Activated T-cell treated with anti-CD3 and anti-CD28 coated beads, Interleukin-2, amount 50 U/mL, for 1 hour (primary cell): Measurements from ENCODE around the gene SEL1L2.
A peak's percentile ranks its signal among the peaks of the same experiment; 100 is the strongest.
"Not testable (repeated sequence)": the region's sequence is repeated elsewhere in the genome, so short reads cannot be mapped to it uniquely, and the experiment has no call there.

Experiments used
- DNase-seq: peaks from one replicate; pipeline ENCODE4 v3.0.0-alpha.2; 2020

SEL1L2 gene

GRCh38 chr20:13990465-13990864 is at the start of gene SEL1L2:
Gene SEL1L2 (minus strand): TSS chr20:13990614. CDS start chr20:13990534, 80 bp downstream.
- DNase-seq, result no peak

- DNase-seq, result no peak
These were observed 46.2 kb upstream of the SEL1L2 start for GRCh38 chr20:14036567-14036966.

- no peak for DNase-seq
These were observed 42.9 kb upstream of the SEL1L2 start for GRCh38 chr20:14033310-14033709.

- no peak for DNase-seq
These were observed 40.6 kb upstream of the SEL1L2 start for GRCh38 chr20:14030991-14031390.

- DNase-seq, result no peak
These were observed 22.3 kb upstream of the SEL1L2 start for GRCh38 chr20:14012671-14013070.

GRCh38 chr20:14009208-14009607 is 18.8 kb upstream of the SEL1L2 start:
- DNase-seq, result no peak

- no peak for DNase-seq
These were observed 15.6 kb upstream of the SEL1L2 start for GRCh38 chr20:14005996-14006395.

- DNase-seq, result no peak
These were observed 10.5 kb upstream of the SEL1L2 start for GRCh38 chr20:14000917-14001316.

- DNase-seq, result no peak
These were observed 5.9 kb upstream of the SEL1L2 start for GRCh38 chr20:13996265-13996664.

- no peak for DNase-seq
These were observed 5.4 kb upstream of the SEL1L2 start for GRCh38 chr20:13995841-13996240.

- peak; percentile 25 for DNase-seq
These were observed 4.8 kb upstream of the SEL1L2 start, which contains the start of gene MACROD2 for GRCh38 chr20:13995086-13995665. Gene MACROD2 (plus strand): TSS chr20:13995516.

GRCh38 chr20:13991955-13992354 is 1.5 kb upstream of the SEL1L2 start:
- not testable (repeated sequence) for DNase-seq

- DNase-seq, result no peak
These were observed 897 bp upstream of the SEL1L2 start for GRCh38 chr20:13991311-13991710.

- no peak for DNase-seq
These were observed 6.2 kb downstream of the SEL1L2 start for GRCh38 chr20:13984211-13984610.

- no peak for DNase-seq
These were observed 29.9 kb downstream of the SEL1L2 start for GRCh38 chr20:13960525-13960924.

- no peak for DNase-seq
These were observed 30.3 kb downstream of the SEL1L2 start for GRCh38 chr20:13960119-13960518.

- DNase-seq, result no peak
These were observed 37.2 kb downstream of the SEL1L2 start for GRCh38 chr20:13953227-13953626.

GRCh38 chr20:13947719-13948118 is 42.7 kb downstream of the SEL1L2 start:
- no peak for DNase-seq

- no peak for DNase-seq
These were observed 49.4 kb downstream of the SEL1L2 start for GRCh38 chr20:13941031-13941430.

- DNase-seq, result no peak
These were observed 53.4 kb downstream of the SEL1L2 start for GRCh38 chr20:13936781-13937576.

GRCh38 chr20:13934992-13935894 is 55.2 kb downstream of the SEL1L2 start:
- DNase-seq, result no peak

- DNase-seq, result no peak
These were observed 60.1 kb downstream of the SEL1L2 start for GRCh38 chr20:13930281-13930680.

GRCh38 chr20:13929836-13930235 is 60.6 kb downstream of the SEL1L2 start:
- DNase-seq, result no peak
